Coronary artery (tissue), 2 donors: ENCODE measurements around the gene ANO1.
A peak's percentile ranks its signal among the peaks of the same experiment; 100 is the strongest.

Experiments used
- DNase-seq: peaks from one replicate; pipeline ENCODE4 v3.0.0-alpha.2; 2017; ENCODE audit warnings: low spot score
- H3K27ac ChIP-seq, 2 donors: fragments of 200-600 bp; sonication (generic); one replicate each; pipeline ENCODE4 v1.5.1; 2016 to 2019
- H3K4me3 ChIP-seq: fragments of 200-600 bp; sonication (generic); 2 replicates; pipeline ENCODE4 v1.5.1; 2016; ENCODE audit warnings: mild to moderate bottlenecking, moderate library complexity
- TF ChIP-seq, protein P1 (sequence below): fragments of 200-600 bp; sonication (generic); IDR thresholded peaks from one replicate; pipeline ENCODE4 v1.5.1; 2019; ENCODE audit warnings: antibody characterized with exemption

ANO1 gene

GRCh38 chr11:70040869-70041501, 37.1 kb upstream of the ANO1 start:
- TF ChIP-seq, protein P1, sequence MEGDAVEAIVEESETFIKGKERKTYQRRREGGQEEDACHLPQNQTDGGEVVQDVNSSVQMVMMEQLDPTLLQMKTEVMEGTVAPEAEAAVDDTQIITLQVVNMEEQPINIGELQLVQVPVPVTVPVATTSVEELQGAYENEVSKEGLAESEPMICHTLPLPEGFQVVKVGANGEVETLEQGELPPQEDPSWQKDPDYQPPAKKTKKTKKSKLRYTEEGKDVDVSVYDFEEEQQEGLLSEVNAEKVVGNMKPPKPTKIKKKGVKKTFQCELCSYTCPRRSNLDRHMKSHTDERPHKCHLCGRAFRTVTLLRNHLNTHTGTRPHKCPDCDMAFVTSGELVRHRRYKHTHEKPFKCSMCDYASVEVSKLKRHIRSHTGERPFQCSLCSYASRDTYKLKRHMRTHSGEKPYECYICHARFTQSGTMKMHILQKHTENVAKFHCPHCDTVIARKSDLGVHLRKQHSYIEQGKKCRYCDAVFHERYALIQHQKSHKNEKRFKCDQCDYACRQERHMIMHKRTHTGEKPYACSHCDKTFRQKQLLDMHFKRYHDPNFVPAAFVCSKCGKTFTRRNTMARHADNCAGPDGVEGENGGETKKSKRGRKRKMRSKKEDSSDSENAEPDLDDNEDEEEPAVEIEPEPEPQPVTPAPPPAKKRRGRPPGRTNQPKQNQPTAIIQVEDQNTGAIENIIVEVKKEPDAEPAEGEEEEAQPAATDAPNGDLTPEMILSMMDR: no peak
- peak; percentile 3 for DNase-seq
- H3K4me3 ChIP-seq: no peak overlapping the region
- no peak overlapping the region for H3K27ac ChIP-seq

DNA sequence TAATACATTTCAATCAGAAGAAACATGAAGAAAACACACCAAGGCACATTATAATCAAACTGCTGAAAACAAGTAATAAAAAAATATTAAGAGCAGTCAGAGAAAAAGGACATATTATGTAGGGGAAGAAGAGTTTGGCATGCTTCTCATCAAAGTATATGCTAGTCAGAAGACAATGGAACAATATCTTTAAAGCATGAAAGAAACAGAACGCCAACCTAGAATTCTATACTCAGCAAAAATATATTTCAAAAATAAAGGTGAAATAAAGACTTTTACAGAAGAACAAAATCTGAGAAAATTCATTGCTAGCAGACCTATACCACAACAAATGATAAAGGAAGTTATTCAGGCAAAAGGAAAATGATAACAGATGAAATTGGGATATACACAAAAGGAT, 34.6 kb upstream of the ANO1 start:
- TF ChIP-seq, protein P1: no peak
- DNase-seq: no peak
- Histone ChIP-seq H3K4me3 (no peak overlapping the region), H3K27ac (no peak overlapping the region)

GRCh38 chr11:70046089-70046488, 32.0 kb upstream of the ANO1 start:
- Histone ChIP-seq H3K27ac (no peak overlapping the region), H3K4me3 (no peak overlapping the region)
- DNase-seq: peak; percentile 41
- TF ChIP-seq, protein P1: no peak

GRCh38 chr11:70048279-70049024, 29.7 kb upstream of the ANO1 start:
- DNase-seq: peak; percentile 16

DNA sequence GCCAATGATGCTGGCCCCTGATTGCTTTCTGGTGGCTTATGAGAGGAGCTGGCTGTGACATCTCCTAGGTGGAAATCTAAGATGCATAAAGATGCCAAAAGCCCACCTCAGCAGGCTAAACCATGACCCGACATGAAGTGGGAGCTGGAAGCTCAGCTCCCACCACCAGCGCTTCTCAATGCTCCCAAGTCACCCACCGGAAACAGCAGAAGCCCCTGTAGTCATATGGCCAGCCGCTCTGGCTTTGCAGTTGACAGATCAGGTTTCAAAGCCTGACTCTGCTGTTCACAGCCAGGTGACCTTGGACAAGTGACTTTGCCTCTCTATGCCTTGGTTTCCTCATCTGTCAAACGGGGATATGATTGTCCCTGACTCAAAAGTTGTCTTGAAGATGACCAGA, 29.1 kb upstream of the ANO1 start:
- TF ChIP-seq, protein P1: no peak
- H3K27ac ChIP-seq: no peak overlapping the region
- no peak overlapping the region for H3K4me3 ChIP-seq
- peak; percentile 43 for DNase-seq

More at GRCh38 chr11:70048279-70049024, 29.7 kb upstream of the ANO1 start:
- Histone ChIP-seq H3K4me3 (no peak overlapping the region), H3K27ac (no peak overlapping the region)
- TF ChIP-seq, protein P1: no peak

DNA sequence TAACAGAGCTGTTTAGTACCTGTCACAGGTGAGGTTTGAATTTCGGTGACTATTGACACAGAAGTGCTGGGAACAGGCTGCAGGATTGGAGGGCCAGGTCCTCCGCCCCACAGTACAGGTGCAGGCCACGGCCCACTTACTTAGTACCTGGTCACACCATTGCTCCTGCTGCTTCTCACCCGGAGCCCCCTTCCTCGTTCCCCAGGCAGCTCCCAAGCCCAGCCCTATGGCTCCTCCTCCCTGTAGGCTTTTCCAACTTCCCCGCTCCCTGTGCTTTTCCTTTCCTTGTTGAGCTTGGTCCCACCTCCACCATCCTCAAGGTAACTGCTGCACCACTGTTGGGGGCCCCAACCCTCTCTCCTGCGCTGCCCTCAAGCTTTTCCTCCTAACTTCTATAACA, 27.9 kb upstream of the ANO1 start:
- Histone ChIP-seq H3K4me3 (no peak overlapping the region), H3K27ac (no peak overlapping the region)
- DNase-seq: peak; percentile 31
- TF ChIP-seq, protein P1: no peak

GRCh38 chr11:70054004-70054403, 24.1 kb upstream of the ANO1 start:
- DNase-seq: peak; percentile 66
- H3K27ac ChIP-seq: no peak overlapping the region
- TF ChIP-seq, protein P1: no peak

More at GRCh38 chr11:70054004-70054403, 24.1 kb upstream of the ANO1 start:
- H3K4me3 ChIP-seq: no peak overlapping the region
